Activated T-cell treated with anti-CD3 and anti-CD28 coated beads, Interleukin-2, amount 50 U/mL, for 24 hours (primary cell): ENCODE data around the gene CST11.
"Not testable (repeated sequence)": the region's sequence is repeated elsewhere in the genome, so short reads cannot be mapped to it uniquely, and the experiment has no call there.

ENCODE experiments used
- DNase-seq: peaks from one replicate; pipeline ENCODE4 v3.0.0-alpha.2; 2020
- H3K27ac Mint-ChIP-seq: 2 replicates; pipeline ENCODE4 v1.8.0; 2020; ENCODE audit warnings: mild to moderate bottlenecking, mixed read lengths
- H3K27me3 Mint-ChIP-seq: 2 replicates; pipeline ENCODE4 v1.8.0; 2020; ENCODE audit warnings: mixed read lengths
- H3K36me3 Mint-ChIP-seq: 2 replicates; pipeline ENCODE4 v1.8.0; 2020; ENCODE audit warnings: low read depth, mixed read lengths
- H3K4me1 Mint-ChIP-seq: 2 replicates; pipeline ENCODE4 v1.8.0; 2020; ENCODE audit warnings: low read depth, mixed read lengths
- H3K4me3 Mint-ChIP-seq: 2 replicates; pipeline ENCODE4 v1.8.0; 2020; ENCODE audit warnings: mild to moderate bottlenecking, moderate library complexity, mixed read lengths
- H3K9me3 Mint-ChIP-seq: 2 replicates; pipeline ENCODE4 v1.8.0; 2020; ENCODE audit warnings: mixed read lengths

Gene CST11, protein sequence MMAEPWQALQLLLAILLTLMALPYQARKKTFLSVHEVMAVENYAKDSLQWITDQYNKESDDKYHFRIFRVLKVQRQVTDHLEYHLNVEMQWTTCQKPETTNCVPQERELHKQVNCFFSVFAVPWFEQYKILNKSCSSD

DNA sequence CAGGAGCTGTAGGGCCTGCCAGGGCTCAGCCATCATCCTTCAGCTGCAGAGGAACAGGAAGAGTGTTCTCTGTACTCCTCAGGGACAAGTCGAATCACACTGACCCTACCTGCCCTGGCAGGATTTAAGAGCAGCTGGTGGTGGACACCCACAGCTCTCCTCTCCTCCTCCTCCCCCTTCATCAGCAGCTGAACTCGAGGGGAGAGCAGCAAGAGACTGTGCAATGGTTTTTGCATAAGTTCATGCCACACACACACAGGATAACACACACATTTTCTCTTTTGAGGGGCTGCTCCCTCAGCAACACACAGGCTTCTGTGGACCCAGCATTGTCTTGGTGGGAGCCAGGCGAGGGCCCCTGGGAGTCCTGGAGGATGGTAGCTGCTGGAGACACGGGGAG, at the start of gene CST11:
Gene CST11, minus strand, starts transcription at position 101 of the 400 bp plus-strand sequence. Its CDS starts 65 bp downstream, at position 36.
- peaks cover 12% of the 10 kb centered on the region for H3K4me1 Mint-ChIP-seq
- no peaks in the 10 kb centered on the region for H3K36me3 Mint-ChIP-seq
- DNase-seq, result no peak
- no peaks in the 10 kb centered on the region for H3K9me3 Mint-ChIP-seq
- no peak within 1 kb of the TSS for H3K4me3 Mint-ChIP-seq
- no peaks in the 10 kb centered on the region for H3K27me3 Mint-ChIP-seq
- no peak within 1 kb of the TSS for H3K27ac Mint-ChIP-seq

DNA sequence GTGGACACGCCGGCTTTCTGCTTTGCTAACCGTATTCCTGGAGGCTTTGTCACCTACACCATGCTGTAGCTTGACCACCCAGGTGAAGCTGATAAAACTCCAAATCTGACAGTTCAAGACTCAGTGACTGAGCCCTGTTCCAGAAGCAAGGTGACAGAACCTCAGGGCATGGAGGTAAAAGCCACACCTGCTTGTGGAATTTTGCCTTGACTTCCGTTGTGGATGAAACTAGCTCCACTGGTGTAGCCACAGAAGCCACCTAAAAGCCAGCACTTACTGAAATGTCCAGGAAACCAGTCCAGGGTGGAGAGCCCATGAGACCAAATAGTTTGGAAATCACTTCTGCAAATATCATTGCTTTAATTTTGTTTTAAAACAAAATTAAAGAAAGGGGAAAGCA, 49.2 kb upstream of the CST11 start:
- H3K4me1 Mint-ChIP-seq, result peaks cover 7% of the 10 kb centered on the region
- H3K9me3 Mint-ChIP-seq, result peaks cover 3% of the 10 kb centered on the region
- H3K36me3 Mint-ChIP-seq, result no peaks in the 10 kb centered on the region
- no peak overlapping the region for H3K27ac Mint-ChIP-seq
- no peak for DNase-seq
- H3K27me3 Mint-ChIP-seq, result peaks cover 52% of the 10 kb centered on the region
- H3K4me3 Mint-ChIP-seq, result no peak overlapping the region

DNA sequence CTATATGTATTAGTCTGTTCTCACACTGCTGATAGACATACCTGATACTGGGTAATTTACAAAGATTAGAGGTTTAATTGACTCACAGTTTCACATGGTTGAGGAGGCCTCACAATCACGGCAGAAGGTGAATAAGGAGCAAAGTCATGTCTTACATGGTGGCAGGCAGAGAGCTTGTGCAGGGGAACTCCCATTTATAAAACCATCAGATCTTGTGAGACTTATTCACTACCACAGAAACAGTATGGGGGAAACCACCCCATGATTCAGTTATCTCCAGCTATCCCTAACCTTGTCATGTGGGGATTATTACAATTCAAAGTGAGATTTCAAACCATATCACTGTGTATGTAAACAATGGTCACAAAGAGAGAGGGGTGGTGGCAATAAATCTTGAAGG, 44.9 kb upstream of the CST11 start:
- H3K27me3 Mint-ChIP-seq, result peaks cover 51% of the 10 kb centered on the region
- DNase-seq, result no peak
- peaks cover 8% of the 10 kb centered on the region for H3K4me1 Mint-ChIP-seq
- H3K36me3 Mint-ChIP-seq, result peaks cover 3% of the 10 kb centered on the region
- no peak overlapping the region for H3K27ac Mint-ChIP-seq
- H3K4me3 Mint-ChIP-seq, result no peak overlapping the region
- H3K9me3 Mint-ChIP-seq, result peaks cover 8% of the 10 kb centered on the region

DNA sequence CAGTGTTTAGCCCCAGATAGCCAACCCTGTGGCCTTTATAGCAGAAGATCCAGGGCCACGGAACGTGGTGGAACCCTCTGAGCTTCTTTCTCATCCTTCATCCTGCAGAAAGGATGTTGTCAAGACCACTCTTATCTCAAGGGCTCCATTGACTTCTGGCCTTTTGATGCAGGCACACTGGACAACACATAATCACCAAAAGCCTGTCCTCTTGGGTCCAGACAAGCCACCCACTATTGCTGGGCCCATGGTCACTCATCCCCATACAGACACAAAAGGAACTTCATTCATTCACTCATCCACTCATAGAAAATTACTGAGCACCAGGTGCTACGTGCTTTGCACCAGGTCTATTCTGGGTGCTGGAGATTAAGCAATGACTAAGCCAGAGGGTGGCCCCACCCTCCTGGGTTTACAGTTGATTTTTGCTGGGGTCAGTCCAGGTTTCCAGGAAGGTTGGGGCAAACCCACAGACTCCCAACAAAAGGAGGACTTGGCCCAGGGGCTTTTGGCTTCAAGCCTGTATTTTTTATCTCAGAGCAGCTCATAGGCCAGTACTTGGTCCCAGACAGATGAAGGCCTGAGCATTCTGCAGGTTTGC, 40.6 kb upstream of the CST11 start:
- Mint-ChIP-seq H3K36me3 (peaks cover 3% of the 10 kb centered on the region), H3K4me3 (no peak overlapping the region), H3K27ac (no peak overlapping the region), H3K9me3 (peaks cover 8% of the 10 kb centered on the region), H3K4me1 (peaks cover 8% of the 10 kb centered on the region), H3K27me3 (peaks cover 16% of the 10 kb centered on the region)
- no peak for DNase-seq

DNA sequence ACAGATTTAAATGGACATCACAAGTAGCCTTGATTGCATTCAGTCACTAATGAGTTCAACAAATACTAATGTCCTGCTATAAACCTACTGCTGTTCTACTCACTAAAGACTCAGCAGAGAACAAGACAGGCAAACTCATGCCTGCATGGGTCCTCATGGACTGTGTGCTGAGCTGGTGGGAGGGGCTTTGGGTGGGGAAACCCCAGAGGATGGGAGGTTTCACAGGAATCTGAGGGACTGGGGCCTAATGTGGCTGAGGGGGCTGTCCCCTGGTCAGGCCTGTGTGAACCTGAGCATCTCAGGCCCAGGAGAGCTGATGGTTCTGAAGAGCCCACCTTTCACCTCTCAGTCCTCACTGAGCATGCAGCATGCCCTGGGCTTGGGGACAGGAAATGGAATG, 39.6 kb upstream of the CST11 start:
- H3K9me3 Mint-ChIP-seq, result peaks cover 5% of the 10 kb centered on the region
- H3K27ac Mint-ChIP-seq, result no peak overlapping the region
- H3K4me3 Mint-ChIP-seq, result no peak overlapping the region
- DNase-seq, result no peak
- peaks cover 3% of the 10 kb centered on the region for H3K4me1 Mint-ChIP-seq
- peaks cover 13% of the 10 kb centered on the region for H3K27me3 Mint-ChIP-seq
- peaks cover 3% of the 10 kb centered on the region for H3K36me3 Mint-ChIP-seq

DNA sequence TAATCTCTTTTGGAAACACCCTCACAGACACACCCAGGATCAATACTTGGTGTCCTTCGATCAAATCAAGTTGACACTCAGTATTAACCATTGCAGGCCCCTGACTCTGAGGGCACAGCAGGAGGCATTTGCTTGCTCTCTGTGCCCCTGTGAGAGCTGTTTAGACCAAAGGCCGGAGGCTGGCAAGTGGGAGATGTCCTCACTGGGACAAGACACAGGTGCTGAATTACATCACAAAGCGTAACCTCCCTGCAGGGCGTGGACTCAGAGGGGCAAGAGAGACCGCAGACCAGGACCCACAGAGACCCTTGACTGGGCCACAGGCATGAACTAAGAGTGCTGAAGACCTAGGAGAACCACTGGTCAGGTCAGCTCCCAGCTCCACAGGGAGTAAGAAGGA, 38.1 kb upstream of the CST11 start, which contains the start of gene CST8:
Gene CST8, plus strand, starts transcription at position 301 of the 400 bp plus-strand sequence. CDS start 551 bp downstream, outside the sequence.
- Mint-ChIP-seq H3K27ac (no peak within 1 kb of the TSS), H3K4me1 (no peaks in the 10 kb centered on the region), H3K4me3 (no peak within 1 kb of the TSS), H3K9me3 (peaks cover 2% of the 10 kb centered on the region), H3K27me3 (peaks cover 10% of the 10 kb centered on the region), H3K36me3 (no peaks in the 10 kb centered on the region)
- no peak for DNase-seq

DNA sequence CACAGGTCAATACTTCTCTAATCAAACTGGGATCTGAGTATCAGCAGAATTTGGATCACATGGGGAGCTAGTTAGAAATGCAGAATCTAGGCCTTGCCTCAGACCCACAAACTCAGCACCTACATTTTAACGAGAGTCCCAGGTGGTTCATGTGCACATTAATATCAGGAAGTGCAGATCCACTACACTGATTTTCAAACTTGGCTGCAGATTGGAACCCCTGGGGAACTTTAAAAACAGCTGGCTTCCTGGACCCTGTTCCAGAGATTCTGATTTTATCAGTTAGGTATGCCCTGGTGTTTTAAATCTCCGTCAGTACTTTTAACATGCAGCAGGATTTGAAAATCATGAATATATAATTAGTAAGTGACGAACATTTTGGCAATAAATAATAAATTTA, 36.3 kb upstream of the CST11 start:
- H3K4me3 Mint-ChIP-seq, result no peak overlapping the region
- no peaks in the 10 kb centered on the region for H3K9me3 Mint-ChIP-seq
- no peaks in the 10 kb centered on the region for H3K36me3 Mint-ChIP-seq
- no peaks in the 10 kb centered on the region for H3K4me1 Mint-ChIP-seq
- H3K27ac Mint-ChIP-seq, result no peak overlapping the region
- H3K27me3 Mint-ChIP-seq, result peaks cover 10% of the 10 kb centered on the region
- no peak for DNase-seq

DNA sequence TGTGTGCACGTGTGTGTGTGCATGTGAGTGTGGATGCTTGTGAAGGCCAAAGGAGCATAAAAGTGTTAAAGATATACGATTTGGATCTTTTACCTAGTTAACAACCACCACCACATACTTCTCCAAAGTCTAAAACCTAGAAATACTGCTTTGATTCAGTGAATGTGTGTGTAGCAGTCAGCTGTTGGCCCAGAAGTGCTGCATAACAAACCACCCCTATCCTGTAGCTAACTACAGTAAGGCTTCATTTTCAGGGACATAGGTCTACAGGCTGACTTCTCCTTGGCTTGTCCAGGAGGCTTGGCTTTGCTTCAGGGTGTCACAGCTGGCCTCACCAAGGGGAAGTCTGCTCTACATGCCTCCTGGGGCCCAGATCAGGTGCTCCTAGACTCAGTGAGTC, 35.8 kb upstream of the CST11 start:
- Mint-ChIP-seq H3K9me3 (no peaks in the 10 kb centered on the region), H3K27me3 (peaks cover 10% of the 10 kb centered on the region), H3K27ac (no peak overlapping the region), H3K4me3 (no peak overlapping the region), H3K4me1 (no peaks in the 10 kb centered on the region), H3K36me3 (no peaks in the 10 kb centered on the region)
- DNase-seq, result no peak

GRCh38 chr20:23484081-23484480, 31.4 kb upstream of the CST11 start:
- peaks cover 14% of the 10 kb centered on the region for H3K27me3 Mint-ChIP-seq
- H3K27ac Mint-ChIP-seq, result no peak overlapping the region
- no peak overlapping the region for H3K4me3 Mint-ChIP-seq
- H3K36me3 Mint-ChIP-seq, result no peaks in the 10 kb centered on the region
- H3K9me3 Mint-ChIP-seq, result no peaks in the 10 kb centered on the region
- H3K4me1 Mint-ChIP-seq, result no peaks in the 10 kb centered on the region
- DNase-seq, result no peak

GRCh38 chr20:23482138-23482537, 29.5 kb upstream of the CST11 start:
- Mint-ChIP-seq H3K4me3 (no peak overlapping the region), H3K4me1 (no peaks in the 10 kb centered on the region), H3K27me3 (peaks cover 14% of the 10 kb centered on the region), H3K36me3 (no peaks in the 10 kb centered on the region), H3K27ac (no peak overlapping the region), H3K9me3 (no peaks in the 10 kb centered on the region)
- DNase-seq, result no peak

DNA sequence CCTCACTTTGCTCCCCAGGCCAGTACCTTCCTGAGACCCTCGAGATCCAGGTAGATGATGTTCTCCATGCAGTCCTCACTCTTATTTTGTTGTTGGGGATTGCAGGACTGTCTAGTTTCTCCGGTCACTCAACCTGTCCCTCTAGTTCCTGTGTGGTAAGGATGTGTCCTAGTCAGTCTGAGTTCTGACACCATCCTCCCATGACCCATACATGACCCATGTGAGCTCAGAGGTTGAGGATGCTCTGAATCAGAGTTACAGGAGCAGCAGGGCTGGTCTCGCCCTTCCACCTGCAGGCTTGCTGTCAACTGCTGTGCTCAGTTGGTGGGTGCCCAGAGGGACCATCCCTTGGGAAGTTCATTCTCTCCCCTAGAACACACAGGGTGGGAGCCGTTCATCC, 26.4 kb upstream of the CST11 start:
- peaks cover 9% of the 10 kb centered on the region for H3K27me3 Mint-ChIP-seq
- H3K9me3 Mint-ChIP-seq, result no peaks in the 10 kb centered on the region
- no peaks in the 10 kb centered on the region for H3K36me3 Mint-ChIP-seq
- no peak overlapping the region for H3K4me3 Mint-ChIP-seq
- no peak for DNase-seq
- no peak overlapping the region for H3K27ac Mint-ChIP-seq
- no peaks in the 10 kb centered on the region for H3K4me1 Mint-ChIP-seq

DNA sequence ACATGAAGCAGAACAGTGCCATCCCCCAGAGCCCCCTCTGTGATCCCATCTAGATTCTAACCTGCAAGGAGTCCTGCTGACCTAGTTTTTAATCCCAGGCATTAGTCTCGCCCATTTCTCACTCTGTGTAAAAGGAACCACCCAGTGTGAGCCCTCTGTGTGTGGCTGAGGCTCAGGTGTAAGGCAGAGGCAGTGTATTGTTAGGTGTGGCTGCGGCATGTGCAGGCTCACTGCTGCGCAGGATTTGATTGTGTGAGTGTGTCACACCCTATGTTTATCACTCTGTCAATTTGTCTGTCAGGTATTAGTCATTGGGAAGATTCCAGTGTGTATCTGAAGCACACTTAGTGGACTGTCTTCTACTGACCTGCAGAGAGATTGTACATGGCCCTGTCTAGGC, 24.5 kb upstream of the CST11 start:
- Mint-ChIP-seq H3K9me3 (no peaks in the 10 kb centered on the region), H3K27me3 (peaks cover 7% of the 10 kb centered on the region), H3K36me3 (no peaks in the 10 kb centered on the region), H3K4me1 (no peaks in the 10 kb centered on the region), H3K27ac (no peak overlapping the region), H3K4me3 (no peak overlapping the region)
- DNase-seq, result no peak

DNA sequence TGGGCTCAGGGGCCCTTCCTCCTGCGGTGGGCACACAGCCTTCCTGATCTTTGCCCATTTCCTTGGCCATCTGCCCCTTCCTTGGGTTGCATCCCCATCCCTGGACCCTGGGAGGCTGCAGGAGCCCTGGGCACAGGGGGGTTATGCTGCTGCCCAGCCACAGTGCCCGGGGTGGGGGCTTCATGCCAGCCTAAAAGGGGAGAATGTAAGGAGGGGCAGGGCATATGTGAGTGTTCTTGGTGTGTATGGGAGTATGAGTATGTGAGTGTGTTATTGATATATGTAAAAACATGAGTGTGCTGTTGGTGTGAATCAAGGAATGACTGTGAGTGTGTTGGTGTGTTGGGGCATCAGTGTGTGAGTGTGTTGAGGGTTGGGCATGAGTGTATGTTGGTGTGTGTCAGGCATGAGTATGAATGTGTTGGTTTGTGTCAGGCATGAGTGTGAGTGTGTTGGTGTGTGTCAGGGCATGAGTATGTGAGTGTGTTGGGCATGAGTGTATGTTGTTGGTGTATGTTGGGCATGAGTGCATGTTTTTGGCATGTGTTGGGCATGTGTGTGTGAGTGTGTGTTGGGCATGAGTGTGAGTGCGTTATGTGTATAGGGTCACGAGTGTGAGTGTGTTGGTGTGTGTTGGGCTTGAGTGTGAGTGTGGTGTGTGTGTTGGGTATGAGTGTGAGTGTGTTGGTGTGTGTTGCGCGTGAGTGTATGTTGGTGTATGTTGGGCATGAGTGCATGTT, 23.5 kb upstream of the CST11 start:
- Mint-ChIP-seq H3K9me3 (no peaks in the 10 kb centered on the region), H3K4me1 (no peaks in the 10 kb centered on the region), H3K27ac (no peak overlapping the region), H3K36me3 (no peaks in the 10 kb centered on the region), H3K4me3 (no peak overlapping the region), H3K27me3 (no peaks in the 10 kb centered on the region)
- no peak for DNase-seq

- no peak for DNase-seq
- Mint-ChIP-seq H3K4me3 (no peak overlapping the region), H3K36me3 (no peaks in the 10 kb centered on the region), H3K4me1 (no peaks in the 10 kb centered on the region), H3K9me3 (no peaks in the 10 kb centered on the region), H3K27me3 (peaks cover 4% of the 10 kb centered on the region), H3K27ac (no peak overlapping the region)
Observed at GRCh38 chr20:23475395-23475794, 22.7 kb upstream of the CST11 start.

- not testable (repeated sequence) for DNase-seq, H3K9me3 Mint-ChIP-seq, H3K36me3 Mint-ChIP-seq, H3K4me3 Mint-ChIP-seq, H3K27ac Mint-ChIP-seq, H3K4me1 Mint-ChIP-seq
- peaks cover 20% of the 10 kb centered on the region for H3K27me3 Mint-ChIP-seq
Observed at GRCh38 chr20:23473293-23473692, 20.6 kb upstream of the CST11 start.
